Natural killer cell (primary cell): ENCODE data around the gene H6PD. TPM values are rescaled to one million over a fixed set of nuclear protein-coding genes. Genes with fewer than 3 reads are reported as not detected.

Source experiments
- ATAC-seq, 3 donors: fragments of 150-1000 bp in 2 of 3; fragments of 200-7000 bp in 1 of 3; cut with Tn5 transposase; 1 replicate in 1 of 3; 2 replicates in 2 of 3; pipeline ENCODE4 v1.10.0; 2021; ENCODE audit warnings: mild to moderate bottlenecking in 2 of 3, moderate library complexity in 2 of 3
- DNase-seq, 2 donors: peaks; one replicate each; pipeline versions ENCODE4 v3.0.0 to v3.0.0-alpha.2; 2013 to 2021; ENCODE audit warnings: mixed read lengths in 1 of 2
- H3K27ac ChIP-seq: one replicate; pipeline ENCODE4 v1.5.1; 2013; ENCODE audit warnings: mild to moderate bottlenecking, low read length
- H3K27me3 ChIP-seq: one replicate; pipeline ENCODE4 v1.6.1; 2013; ENCODE audit warnings: low read length; ENCODE audit not compliant: control insufficient read depth, insufficient read depth
- H3K36me3 ChIP-seq: one replicate; pipeline ENCODE4 v1.6.1; 2013; ENCODE audit warnings: low read length; ENCODE audit not compliant: control insufficient read depth, insufficient read depth
- H3K4me1 ChIP-seq: one replicate; pipeline ENCODE4 v1.6.1; 2013; ENCODE audit warnings: low read length; ENCODE audit not compliant: control insufficient read depth, insufficient read depth
- H3K4me3 ChIP-seq: one replicate; pipeline ENCODE4 v1.5.1; 2013; ENCODE audit warnings: low read length
- H3K9me3 ChIP-seq: one replicate; pipeline ENCODE4 v1.6.1; 2013; ENCODE audit warnings: low read length; ENCODE audit not compliant: control insufficient read depth, insufficient read depth
- H3K27ac Mint-ChIP-seq, 2 donors: one replicate each; pipeline ENCODE4 v1.8.0; 2022; ENCODE audit warnings: mild to moderate bottlenecking in 2 of 2, mixed read lengths in 2 of 2, moderate library complexity in 1 of 2
- H3K27me3 Mint-ChIP-seq, 2 donors: one replicate each; pipeline ENCODE4 v1.8.0; 2022; ENCODE audit warnings: low read depth in 2 of 2, mixed read lengths in 2 of 2
- H3K36me3 Mint-ChIP-seq: one replicate; pipeline ENCODE4 v1.8.0; 2022; ENCODE audit warnings: mixed read lengths
- H3K4me1 Mint-ChIP-seq, 2 donors: one replicate each; pipeline ENCODE4 v1.8.0; 2022; ENCODE audit warnings: mixed read lengths in 2 of 2
- H3K4me3 Mint-ChIP-seq: one replicate; pipeline ENCODE4 v1.8.0; 2022; ENCODE audit warnings: mild to moderate bottlenecking, moderate library complexity, mixed read lengths
- H3K9me3 Mint-ChIP-seq, 2 donors: one replicate each; pipeline ENCODE4 v1.8.0; 2022; ENCODE audit warnings: mixed read lengths in 2 of 2
- WGBS: methylation state at CpG from one replicate; pipeline ENCODE4 v1.1.7; 2013; ENCODE audit warnings: missing lambda C conversion rate; ENCODE audit not compliant: insufficient coverage; 5-methylcytosine and 5-hydroxymethylcytosine counted together
- intact Hi-C: fragments of 100-400 bp; cut with micrococcal nuclease; formaldehyde crosslinking; loops from one replicate; pipeline ENCODE4 v1.14.2; 2022
- total RNA-seq, 4 donors: library from RNA; stranded (reverse); fragments of 120-200 nt in 1 of 4; gene quantifications; one replicate each; pipeline versions ENCODE4 v1.2.3 to v1.2.4, GENCODE V29; 2013 to 2022
- TF ChIP-seq, protein P1 (sequence below): fragments of 200-600 bp; IDR thresholded peaks from one replicate; pipeline ENCODE4 v1.8.0; 2022; ENCODE audit warnings: antibody characterized with exemption

Gene H6PD
- total RNA-seq, 3 donors from 2014 or later (not counting 1 experiment from before 2014, with no cell fraction given), result 24.3 to 37.1 (median 31.2) TPM

DNA sequence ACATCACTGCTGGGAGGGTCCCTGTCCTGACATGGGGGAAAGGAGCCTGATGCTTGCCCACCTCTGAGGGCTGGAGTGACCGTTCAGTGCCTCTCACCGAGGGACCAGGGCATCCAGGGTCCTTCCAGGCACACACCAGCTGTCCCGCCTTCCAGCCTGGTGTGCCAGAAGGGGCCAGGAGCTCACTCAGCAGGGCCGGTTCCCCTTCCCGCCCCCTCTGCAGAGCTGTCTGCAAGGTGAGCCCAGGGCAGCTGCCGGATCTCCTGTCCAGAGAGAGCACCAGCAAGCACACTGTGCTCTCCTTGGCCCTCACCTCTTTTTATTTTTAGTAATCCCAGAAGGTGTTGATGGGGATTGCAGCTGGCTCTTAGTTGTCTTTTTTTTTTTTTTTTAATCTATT lies 16.9 kb downstream of the H6PD start:
- WGBS, result 94% methylated on average over 6 of the region's 6 CpGs
- H3K4me1 Mint-ChIP-seq, result peaks cover 7 to 13% of the 10 kb centered on the region in 2 donors
- ATAC-seq, result no peak
- no peak for DNase-seq
- no peaks in the 10 kb centered on the region for H3K4me1 ChIP-seq
- no peak overlapping the region for H3K4me3 ChIP-seq
- no peaks in the 10 kb centered on the region for H3K27me3 ChIP-seq
- H3K27me3 Mint-ChIP-seq, result no peaks in the 10 kb centered on the region
- TF ChIP-seq, protein P1, sequence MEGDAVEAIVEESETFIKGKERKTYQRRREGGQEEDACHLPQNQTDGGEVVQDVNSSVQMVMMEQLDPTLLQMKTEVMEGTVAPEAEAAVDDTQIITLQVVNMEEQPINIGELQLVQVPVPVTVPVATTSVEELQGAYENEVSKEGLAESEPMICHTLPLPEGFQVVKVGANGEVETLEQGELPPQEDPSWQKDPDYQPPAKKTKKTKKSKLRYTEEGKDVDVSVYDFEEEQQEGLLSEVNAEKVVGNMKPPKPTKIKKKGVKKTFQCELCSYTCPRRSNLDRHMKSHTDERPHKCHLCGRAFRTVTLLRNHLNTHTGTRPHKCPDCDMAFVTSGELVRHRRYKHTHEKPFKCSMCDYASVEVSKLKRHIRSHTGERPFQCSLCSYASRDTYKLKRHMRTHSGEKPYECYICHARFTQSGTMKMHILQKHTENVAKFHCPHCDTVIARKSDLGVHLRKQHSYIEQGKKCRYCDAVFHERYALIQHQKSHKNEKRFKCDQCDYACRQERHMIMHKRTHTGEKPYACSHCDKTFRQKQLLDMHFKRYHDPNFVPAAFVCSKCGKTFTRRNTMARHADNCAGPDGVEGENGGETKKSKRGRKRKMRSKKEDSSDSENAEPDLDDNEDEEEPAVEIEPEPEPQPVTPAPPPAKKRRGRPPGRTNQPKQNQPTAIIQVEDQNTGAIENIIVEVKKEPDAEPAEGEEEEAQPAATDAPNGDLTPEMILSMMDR, result no peak
- peaks cover 23% of the 10 kb centered on the region for H3K36me3 ChIP-seq
- no peak overlapping the region for H3K27ac Mint-ChIP-seq
- H3K36me3 Mint-ChIP-seq, result no peaks in the 10 kb centered on the region
- no peaks in the 10 kb centered on the region for H3K9me3 Mint-ChIP-seq
- intact Hi-C loops, result no loop called here
- no peaks in the 10 kb centered on the region for H3K9me3 ChIP-seq
- no peak overlapping the region for H3K27ac ChIP-seq
- H3K4me3 Mint-ChIP-seq, result no peak overlapping the region

DNA sequence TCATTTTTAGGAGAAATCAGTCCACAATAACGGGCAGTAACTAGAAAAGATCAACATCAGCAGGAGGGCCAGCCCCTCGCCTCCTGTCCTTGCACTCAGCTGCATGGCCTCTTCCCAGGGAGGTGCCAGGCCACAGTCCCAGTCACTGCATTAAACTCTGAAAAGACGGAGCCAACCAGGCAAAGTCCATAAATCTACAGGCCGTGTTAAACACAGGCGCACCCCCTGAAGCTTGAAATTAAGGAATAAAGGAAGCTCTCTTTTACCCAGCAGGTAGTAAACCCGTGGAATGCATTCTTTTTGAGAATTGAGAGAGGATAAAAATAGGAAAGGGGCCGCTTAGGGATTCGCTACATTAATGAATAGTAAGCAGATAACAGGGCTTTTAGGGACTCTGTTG lies 18.4 kb downstream of the H6PD start:
- TF ChIP-seq, protein P1, result no peak
- H3K27ac Mint-ChIP-seq, result no peak overlapping the region
- no peaks in the 10 kb centered on the region for H3K9me3 Mint-ChIP-seq
- no peaks in the 10 kb centered on the region for H3K27me3 Mint-ChIP-seq
- H3K27ac ChIP-seq, result no peak overlapping the region
- DNase-seq (no peak), ATAC-seq (no peak)
- H3K4me1 Mint-ChIP-seq, result peaks cover 14 to 18% of the 10 kb centered on the region in 2 donors
- no peaks in the 10 kb centered on the region for H3K9me3 ChIP-seq
- WGBS, result 94% methylated on average over 8 of the region's 8 CpGs
- intact Hi-C loops, result no loop called here
- H3K4me3 ChIP-seq, result no peak overlapping the region
- no peaks in the 10 kb centered on the region for H3K4me1 ChIP-seq
- H3K27me3 ChIP-seq, result no peaks in the 10 kb centered on the region
- H3K36me3 Mint-ChIP-seq, result no peaks in the 10 kb centered on the region
- H3K4me3 Mint-ChIP-seq, result no peak overlapping the region
- H3K36me3 ChIP-seq, result peaks cover 15% of the 10 kb centered on the region

DNA sequence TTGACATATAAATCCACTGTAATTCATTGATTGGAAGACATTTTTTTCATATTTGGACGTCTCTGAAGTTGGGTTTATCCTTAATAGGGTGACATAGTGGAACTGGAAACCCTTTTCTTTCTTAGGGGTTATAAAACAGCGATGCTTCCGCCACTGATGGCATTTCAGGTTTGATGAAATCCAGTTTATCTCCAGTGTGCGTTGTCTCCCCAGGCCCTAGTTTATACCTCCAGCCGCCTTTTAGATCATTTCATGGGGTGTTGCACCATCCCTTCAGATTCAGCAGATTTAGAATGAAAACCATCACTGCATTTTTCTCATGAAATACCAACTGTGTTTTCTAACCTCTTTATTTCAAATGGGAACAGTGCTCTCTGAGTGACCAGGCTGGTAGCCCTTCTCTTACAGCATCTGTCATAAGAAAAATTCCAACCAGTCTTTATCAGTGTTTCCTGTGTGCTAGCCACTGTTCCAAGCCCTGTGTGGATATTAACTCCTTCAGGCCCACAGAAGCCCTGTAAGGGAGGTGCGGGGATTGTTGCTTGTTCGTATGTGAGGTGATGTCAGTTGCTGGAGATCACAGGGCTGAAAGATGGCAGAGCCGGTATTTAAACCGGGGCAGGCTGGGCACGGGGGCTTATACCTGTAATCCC lies 19.0 kb downstream of the H6PD start:
- no peaks in the 10 kb centered on the region for H3K27me3 Mint-ChIP-seq
- Histone ChIP-seq H3K4me1 (no peaks in the 10 kb centered on the region), H3K36me3 (peaks cover 18% of the 10 kb centered on the region), H3K27ac (no peak overlapping the region), H3K9me3 (no peaks in the 10 kb centered on the region), H3K27me3 (no peaks in the 10 kb centered on the region), H3K4me3 (no peak overlapping the region)
- H3K4me3 Mint-ChIP-seq, result no peak overlapping the region
- WGBS, result 95% methylated on average over 10 of the region's 10 CpGs
- TF ChIP-seq, protein P1, result no peak
- intact Hi-C loops, result no loop called here
- DNase-seq (no peak), ATAC-seq (no peak)
- no peaks in the 10 kb centered on the region for H3K9me3 Mint-ChIP-seq
- H3K27ac Mint-ChIP-seq, result no peak overlapping the region
- H3K36me3 Mint-ChIP-seq, result no peaks in the 10 kb centered on the region
- H3K4me1 Mint-ChIP-seq, result peaks cover 20 to 24% of the 10 kb centered on the region in 2 donors

DNA sequence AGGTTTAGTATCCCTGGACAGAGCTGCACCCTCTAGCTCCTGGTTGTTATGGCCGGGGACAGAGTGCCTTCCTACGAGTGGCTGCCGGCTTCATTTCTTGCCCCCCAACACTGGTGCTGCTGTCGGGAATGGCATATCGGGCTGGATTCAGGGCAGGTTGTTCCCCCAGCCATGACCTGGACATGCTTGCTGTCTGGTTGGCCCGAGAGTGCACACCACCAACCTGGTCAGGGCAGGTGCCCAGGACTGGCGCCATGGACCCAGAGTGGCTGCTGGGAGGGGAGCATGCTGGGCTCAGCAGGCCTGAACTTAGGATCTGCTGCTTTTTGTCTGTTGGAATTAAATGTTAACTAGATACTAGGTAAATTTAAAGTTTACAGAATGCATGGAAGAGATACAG lies 21.8 kb downstream of the H6PD start:
- WGBS, result 95% methylated on average over 7 of the region's 7 CpGs
- Histone ChIP-seq H3K4me1 (no peaks in the 10 kb centered on the region), H3K36me3 (peaks cover 10% of the 10 kb centered on the region), H3K4me3 (no peak overlapping the region), H3K27ac (no peak overlapping the region), H3K27me3 (no peaks in the 10 kb centered on the region), H3K9me3 (no peaks in the 10 kb centered on the region)
- H3K27ac Mint-ChIP-seq, result no peak overlapping the region
- H3K27me3 Mint-ChIP-seq, result no peaks in the 10 kb centered on the region
- TF ChIP-seq, protein P1, result no peak
- H3K9me3 Mint-ChIP-seq, result no peaks in the 10 kb centered on the region
- no peaks in the 10 kb centered on the region for H3K36me3 Mint-ChIP-seq
- ATAC-seq (no peak), DNase-seq (no peak)
- peaks cover 32 to 48% of the 10 kb centered on the region in 2 donors for H3K4me1 Mint-ChIP-seq
- no peak overlapping the region for H3K4me3 Mint-ChIP-seq
- intact Hi-C loops, result no loop called here
